ENCODE results near the gene ODAD3.

Gene ODAD3

GRCh38 chr19:11425719-11426457 lies 9.0 kb downstream of the ODAD3 start:
- Histone ChIP-seq H3K4me1 (ENCODE audit: insufficient read depth, low read length) (peaks cover 16% of the 10 kb centered on the region), H3K9ac (ENCODE audit: low read length) (no peak overlapping the region), H3K36me3 (ENCODE audit: insufficient read depth, low read length) (no peaks in the 10 kb centered on the region), H3K4me3 (ENCODE audit: low read depth in 1 of 2, low read length in 2 of 2) (no peak overlapping the region), H3K27me3 (ENCODE audit: control insufficient read depth in 1 of 2, insufficient read depth in 2 of 2, low read length in 2 of 2) (peaks cover 26 to 33% of the 10 kb centered on the region in 2 donors), H3K27ac (ENCODE audit: low read depth, low read length) (no peak overlapping the region), H3K9me3 (ENCODE audit: low read length) (no peaks in the 10 kb centered on the region)

- Histone ChIP-seq H3K4me1 (ENCODE audit: insufficient read depth, low read length) (peaks cover 21% of the 10 kb centered on the region), H3K9ac (ENCODE audit: low read length) (no peak overlapping the region), H3K9me3 (ENCODE audit: low read length) (no peaks in the 10 kb centered on the region), H3K27me3 (ENCODE audit: control insufficient read depth in 1 of 2, insufficient read depth in 2 of 2, low read length in 2 of 2) (peaks cover 36 to 52% of the 10 kb centered on the region in 2 donors), H3K36me3 (ENCODE audit: insufficient read depth, low read length) (no peaks in the 10 kb centered on the region), H3K4me3 (ENCODE audit: low read depth in 1 of 2, low read length in 2 of 2) (no peak overlapping the region), H3K27ac (ENCODE audit: low read depth, low read length) (no peak overlapping the region)
These were observed 11.1 kb downstream of the ODAD3 start for GRCh38 chr19:11423791-11424181.

- Histone ChIP-seq H3K4me3 (ENCODE audit: low read depth in 1 of 2, low read length in 2 of 2) (no peak overlapping the region), H3K4me1 (ENCODE audit: insufficient read depth, low read length) (peaks cover 21% of the 10 kb centered on the region), H3K9me3 (ENCODE audit: low read length) (no peaks in the 10 kb centered on the region), H3K27ac (ENCODE audit: low read depth, low read length) (no peak overlapping the region), H3K9ac (ENCODE audit: low read length) (no peak overlapping the region), H3K36me3 (ENCODE audit: insufficient read depth, low read length) (no peaks in the 10 kb centered on the region), H3K27me3 (ENCODE audit: control insufficient read depth in 1 of 2, insufficient read depth in 2 of 2, low read length in 2 of 2) (peaks cover 36 to 57% of the 10 kb centered on the region in 2 donors)
These were observed 11.6 kb downstream of the ODAD3 start for GRCh38 chr19:11423164-11423790.

- H3K4me1 ChIP-seq (ENCODE audit: insufficient read depth, low read length), result peaks cover 21% of the 10 kb centered on the region
- no peaks in the 10 kb centered on the region for H3K9me3 ChIP-seq (ENCODE audit: low read length)
- H3K27ac ChIP-seq (ENCODE audit: low read depth, low read length), result no peak overlapping the region
- H3K4me3 ChIP-seq (ENCODE audit: low read depth in 1 of 2, low read length in 2 of 2), result peak overlapping the region in 1 of 2 donors; percentile 15
- H3K36me3 ChIP-seq (ENCODE audit: insufficient read depth, low read length), result no peaks in the 10 kb centered on the region
- H3K9ac ChIP-seq (ENCODE audit: low read length), result no peak overlapping the region
- peaks cover 36 to 62% of the 10 kb centered on the region in 2 donors for H3K27me3 ChIP-seq (ENCODE audit: control insufficient read depth in 1 of 2, insufficient read depth in 2 of 2, low read length in 2 of 2)
These were observed 12.5 kb downstream of the ODAD3 start for GRCh38 chr19:11422163-11423065.

- no peak overlapping the region for H3K27ac ChIP-seq (ENCODE audit: low read depth, low read length)
- H3K4me1 ChIP-seq (ENCODE audit: insufficient read depth, low read length), result peaks cover 21% of the 10 kb centered on the region
- H3K27me3 ChIP-seq (ENCODE audit: control insufficient read depth in 1 of 2, insufficient read depth in 2 of 2, low read length in 2 of 2), result peaks cover 36 to 68% of the 10 kb centered on the region in 2 donors
- peak overlapping the region in 1 of 2 donors; percentile 38 for H3K4me3 ChIP-seq (ENCODE audit: low read depth in 1 of 2, low read length in 2 of 2)
- H3K36me3 ChIP-seq (ENCODE audit: insufficient read depth, low read length), result no peaks in the 10 kb centered on the region
- H3K9ac ChIP-seq (ENCODE audit: low read length), result no peak overlapping the region
- no peaks in the 10 kb centered on the region for H3K9me3 ChIP-seq (ENCODE audit: low read length)
These were observed 13.4 kb downstream of the ODAD3 start for GRCh38 chr19:11421371-11422098.

GRCh38 chr19:11420429-11421370 lies 14.2 kb downstream of the ODAD3 start:
- H3K9me3 ChIP-seq (ENCODE audit: low read length), result no peaks in the 10 kb centered on the region
- H3K4me3 ChIP-seq (ENCODE audit: low read depth in 1 of 2, low read length in 2 of 2), result peak overlapping the region in 1 of 2 donors; percentile 38
- H3K4me1 ChIP-seq (ENCODE audit: insufficient read depth, low read length), result peaks cover 21% of the 10 kb centered on the region
- no peaks in the 10 kb centered on the region for H3K36me3 ChIP-seq (ENCODE audit: insufficient read depth, low read length)
- no peak overlapping the region for H3K27ac ChIP-seq (ENCODE audit: low read depth, low read length)
- H3K9ac ChIP-seq (ENCODE audit: low read length), result no peak overlapping the region
- peaks cover 36 to 73% of the 10 kb centered on the region in 2 donors for H3K27me3 ChIP-seq (ENCODE audit: control insufficient read depth in 1 of 2, insufficient read depth in 2 of 2, low read length in 2 of 2)

- H3K36me3 ChIP-seq (ENCODE audit: insufficient read depth, low read length), result no peaks in the 10 kb centered on the region
- H3K9me3 ChIP-seq (ENCODE audit: low read length), result no peaks in the 10 kb centered on the region
- no peak within 1 kb of the TSS for H3K9ac ChIP-seq (ENCODE audit: low read length)
- H3K27ac ChIP-seq (ENCODE audit: low read depth, low read length), result no peak within 1 kb of the TSS
- peaks cover 21% of the 10 kb centered on the region for H3K4me1 ChIP-seq (ENCODE audit: insufficient read depth, low read length)
- no peak within 1 kb of the TSS for H3K4me3 ChIP-seq (ENCODE audit: low read depth in 1 of 2, low read length in 2 of 2)
- H3K27me3 ChIP-seq (ENCODE audit: control insufficient read depth in 1 of 2, insufficient read depth in 2 of 2, low read length in 2 of 2), result peaks cover 36 to 69% of the 10 kb centered on the region in 2 donors
These were observed 16.1 kb downstream of the ODAD3 start, which contains the start of gene RGL3 for GRCh38 chr19:11418549-11419506. RGL3 (minus strand) TSS chr19:11419314; CDS start chr19:11419278, 36 bp downstream.

GRCh38 chr19:11418094-11418548 lies 16.8 kb downstream of the ODAD3 start:
- H3K4me3 ChIP-seq (ENCODE audit: low read depth in 1 of 2, low read length in 2 of 2), result no peak overlapping the region
- no peak overlapping the region for H3K9ac ChIP-seq (ENCODE audit: low read length)
- peaks cover 31 to 62% of the 10 kb centered on the region in 2 donors for H3K27me3 ChIP-seq (ENCODE audit: control insufficient read depth in 1 of 2, insufficient read depth in 2 of 2, low read length in 2 of 2)
- H3K9me3 ChIP-seq (ENCODE audit: low read length), result no peaks in the 10 kb centered on the region
- H3K36me3 ChIP-seq (ENCODE audit: insufficient read depth, low read length), result no peaks in the 10 kb centered on the region
- H3K27ac ChIP-seq (ENCODE audit: low read depth, low read length), result no peak overlapping the region
- H3K4me1 ChIP-seq (ENCODE audit: insufficient read depth, low read length), result peaks cover 21% of the 10 kb centered on the region

GRCh38 chr19:11416346-11417052 lies 18.4 kb downstream of the ODAD3 start:
- peaks cover 16 to 46% of the 10 kb centered on the region in 2 donors for H3K27me3 ChIP-seq (ENCODE audit: control insufficient read depth in 1 of 2, insufficient read depth in 2 of 2, low read length in 2 of 2)
- H3K9me3 ChIP-seq (ENCODE audit: low read length), result no peaks in the 10 kb centered on the region

More at GRCh38 chr19:11416346-11417052, 18.4 kb downstream of the ODAD3 start:
- Histone ChIP-seq H3K27ac (ENCODE audit: low read depth, low read length) (no peak overlapping the region), H3K4me3 (ENCODE audit: low read depth in 1 of 2, low read length in 2 of 2) (no peak overlapping the region), H3K4me1 (ENCODE audit: insufficient read depth, low read length) (peaks cover 11% of the 10 kb centered on the region), H3K36me3 (ENCODE audit: insufficient read depth, low read length) (no peaks in the 10 kb centered on the region), H3K9ac (ENCODE audit: low read length) (no peak overlapping the region)

Measured in muscle layer of colon (tissue), 2 donors.